H9 (cell line): ENCODE data around the gene ERC2. TPM values are rescaled to one million over a fixed set of nuclear protein-coding genes. Genes with fewer than 3 reads are reported as not detected.

ENCODE experiments used
- DNase-seq: peaks from one replicate; pipeline ENCODE4 v3.0.0-alpha.2; 2017
- H2AFZ ChIP-seq: one replicate; pipeline ENCODE4 v1.6.1; 2013; ENCODE audit warnings: mild to moderate bottlenecking, low read length, control low read depth, moderate library complexity
- H2AK5ac ChIP-seq: 2 replicates; pipeline ENCODE4 v1.6.1; 2013; ENCODE audit warnings: low read length, control low read depth, mixed read lengths; ENCODE audit not compliant: insufficient read length
- H2BK120ac ChIP-seq: one replicate; pipeline ENCODE4 v1.6.1; 2013; ENCODE audit warnings: low read depth, mild to moderate bottlenecking, low read length, control low read depth, inconsistent platforms; ENCODE audit not compliant: poor library complexity, severe bottlenecking
- H2BK12ac ChIP-seq: 2 replicates; pipeline ENCODE4 v1.6.1; 2013; ENCODE audit warnings: low read length, control low read depth, mixed read lengths, low read depth; ENCODE audit not compliant: insufficient read length
- H2BK15ac ChIP-seq: 2 replicates; pipeline ENCODE4 v1.6.1; 2013; ENCODE audit warnings: low read depth, low read length, control low read depth
- H2BK20ac ChIP-seq: one replicate; pipeline ENCODE4 v1.6.1; 2013; ENCODE audit warnings: low read depth, mild to moderate bottlenecking, low read length, control low read depth, inconsistent platforms; ENCODE audit not compliant: poor library complexity, severe bottlenecking
- H2BK5ac ChIP-seq: 2 replicates; pipeline ENCODE4 v1.6.1; 2013; ENCODE audit warnings: low read length, control low read depth, mixed read lengths; ENCODE audit not compliant: insufficient read length
- H3K14ac ChIP-seq: 2 replicates; pipeline ENCODE4 v1.6.1; 2013; ENCODE audit warnings: low read length, control low read depth; ENCODE audit not compliant: insufficient read depth
- H3K18ac ChIP-seq: 2 replicates; pipeline ENCODE4 v1.6.1; 2013; ENCODE audit warnings: low read depth, mild to moderate bottlenecking, mixed read lengths, low read length, control low read depth; ENCODE audit not compliant: insufficient read length
- H3K23ac ChIP-seq: 2 replicates; pipeline ENCODE4 v1.6.1; 2013; ENCODE audit warnings: low read length, control low read depth, mixed read lengths, low read depth; ENCODE audit not compliant: insufficient read length
- H3K23me2 ChIP-seq: 2 replicates; pipeline ENCODE4 v1.6.1; 2013; ENCODE audit warnings: low read depth, mild to moderate bottlenecking, mixed read lengths, low read length, control low read depth; ENCODE audit not compliant: insufficient read length, poor library complexity, severe bottlenecking
- H3K27ac ChIP-seq: 2 replicates; pipeline ENCODE4 v1.5.1; 2013; ENCODE audit warnings: low read length, control low read depth, mixed read lengths, low read depth; ENCODE audit not compliant: insufficient read length
- H3K27me3 ChIP-seq: 2 replicates; pipeline ENCODE4 v1.6.1; 2013; ENCODE audit warnings: low read length, control low read depth, inconsistent platforms; ENCODE audit not compliant: insufficient read depth
- H3K4ac ChIP-seq: 2 replicates; pipeline ENCODE4 v1.6.1; 2013; ENCODE audit warnings: low read depth, mild to moderate bottlenecking, control low read depth, inconsistent platforms, low read length, moderate library complexity
- H3K4me1 ChIP-seq: 2 replicates; pipeline ENCODE4 v1.6.1; 2013; ENCODE audit warnings: low read length, control low read depth, inconsistent platforms; ENCODE audit not compliant: insufficient read depth
- H3K4me2 ChIP-seq: 2 replicates; pipeline ENCODE4 v1.6.1; 2013; ENCODE audit warnings: low read length, control low read depth, mixed read lengths; ENCODE audit not compliant: insufficient read length, insufficient read depth
- H3K56ac ChIP-seq: 2 replicates; pipeline ENCODE4 v1.6.1; 2013; ENCODE audit warnings: low read depth, mild to moderate bottlenecking, mixed read lengths, low read length, control low read depth; ENCODE audit not compliant: insufficient read length
- H3K79me1 ChIP-seq: 2 replicates; pipeline ENCODE4 v1.6.1; 2013; ENCODE audit warnings: low read depth, mild to moderate bottlenecking, moderate library complexity, low read length, control low read depth, inconsistent platforms; ENCODE audit not compliant: insufficient read depth, poor library complexity, severe bottlenecking
- H3K79me2 ChIP-seq: 2 replicates; pipeline ENCODE4 v1.6.1; 2013; ENCODE audit warnings: low read length, control low read depth, inconsistent platforms; ENCODE audit not compliant: insufficient read depth
- H3K9ac ChIP-seq: 2 replicates; pipeline ENCODE4 v1.6.1; 2013; ENCODE audit warnings: low read length, control low read depth, mixed read lengths; ENCODE audit not compliant: insufficient read length; ENCODE audit errors: extremely low read depth
- H3K9me3 ChIP-seq: one replicate; pipeline ENCODE4 v1.6.1; 2013; ENCODE audit warnings: low read depth, low read length, inconsistent platforms; ENCODE audit not compliant: control insufficient read depth
- H3T11ph ChIP-seq: one replicate; pipeline ENCODE4 v1.6.1; 2013; ENCODE audit warnings: mild to moderate bottlenecking, low read length, control low read depth, inconsistent platforms
- H4K20me1 ChIP-seq: one replicate; pipeline ENCODE4 v1.6.1; 2013; ENCODE audit not compliant: control insufficient read depth, insufficient read length, insufficient read depth
- H4K5ac ChIP-seq: 2 replicates; pipeline ENCODE4 v1.6.1; 2013; ENCODE audit warnings: low read depth, mild to moderate bottlenecking, mixed read lengths, low read length, control low read depth; ENCODE audit not compliant: insufficient read length
- H4K8ac ChIP-seq: replicated peaks from 2 replicates; pipeline ENCODE4 v1.6.1; 2013; ENCODE audit warnings: low read length, control low read depth, mixed read lengths, low read depth; ENCODE audit not compliant: insufficient read length
- H4K91ac ChIP-seq: 2 replicates; pipeline ENCODE4 v1.6.1; 2013; ENCODE audit warnings: low read depth, mild to moderate bottlenecking, moderate library complexity, mixed read lengths, low read length, control low read depth; ENCODE audit not compliant: insufficient read length
- H3K27ac Mint-ChIP-seq, 3 experiments: 2 replicates in 2 of 3; 3 replicates in 1 of 3; pipeline ENCODE4 v1.8.0; 2020 to 2021; ENCODE audit warnings: mixed read lengths in 3 of 3, mild to moderate bottlenecking in 1 of 3, moderate library complexity in 1 of 3
- H3K27me3 Mint-ChIP-seq: 2 replicates; pipeline ENCODE4 v1.8.0; 2021; ENCODE audit warnings: low read depth, mild to moderate bottlenecking, moderate library complexity, mixed read lengths
- H3K36me3 Mint-ChIP-seq, 3 experiments: 2 replicates in 2 of 3; 3 replicates in 1 of 3; pipeline ENCODE4 v1.8.0; 2020 to 2021; ENCODE audit warnings: low read depth in 3 of 3, mixed read lengths in 3 of 3; ENCODE audit not compliant: insufficient read depth in 1 of 3
- H3K4me1 Mint-ChIP-seq, 2 experiments: 2 replicates each; pipeline ENCODE4 v1.8.0; 2020; ENCODE audit warnings: mixed read lengths in 2 of 2
- H3K4me3 Mint-ChIP-seq, 2 experiments: 2 replicates in 1 of 2; 3 replicates in 1 of 2; pipeline ENCODE4 v1.8.0; 2020 to 2021; ENCODE audit warnings: mild to moderate bottlenecking in 2 of 2, mixed read lengths in 2 of 2, moderate library complexity in 1 of 2
- H3K9me3 Mint-ChIP-seq, 2 experiments: 2 replicates in 1 of 2; 3 replicates in 1 of 2; pipeline ENCODE4 v1.8.0; 2020; ENCODE audit warnings: mild to moderate bottlenecking in 2 of 2, mixed read lengths in 2 of 2, moderate library complexity in 1 of 2
- WGBS: extraction: QIAGEN DNeasy Blood & Tissue Kit; methylation state at CpG from one replicate; pipeline ENCODE4 v1.1.7; 2013; ENCODE audit warnings: missing lambda C conversion rate, low lambda C conversion rate, mixed read lengths; ENCODE audit not compliant: insufficient read length; ENCODE audit errors: extremely low coverage; 5-methylcytosine and 5-hydroxymethylcytosine counted together
- total RNA-seq: library from RNA; stranded (reverse); gene quantifications from 2 replicates; pipeline ENCODE4 v1.2.1, GENCODE V29; 2021
- TF ChIP-seq, protein P1 (sequence below): fragments of 200-600 bp; sonication (generic); conservative IDR thresholded peaks from 3 replicates; pipeline ENCODE4 v1.8.0; 2021; ENCODE audit warnings: antibody characterized with exemption, mild to moderate bottlenecking

The ERC2 gene
- total RNA-seq, 1 experiment from 2014 or later: 15.4 TPM

DNA sequence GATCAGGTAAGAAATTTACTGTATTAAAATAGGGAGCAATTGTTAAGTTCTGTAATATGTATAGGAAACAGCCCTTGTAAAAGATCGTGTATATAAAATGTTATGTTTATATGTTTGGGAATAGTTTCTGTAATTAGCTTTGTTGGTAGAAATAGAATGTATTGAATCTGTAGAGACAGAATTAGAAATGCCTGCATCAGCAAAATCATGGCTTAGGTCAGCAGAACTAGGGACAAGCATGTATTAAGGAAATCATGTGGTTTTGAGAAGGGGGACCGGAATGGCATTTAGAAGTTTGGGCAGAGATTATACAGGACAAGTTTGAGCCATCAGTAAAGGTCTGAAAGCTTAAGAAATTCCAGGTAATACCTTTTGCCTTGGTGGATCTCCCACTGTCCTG is 177.9 kb downstream of the ERC2 start:
- Histone ChIP-seq H3K9ac (no peak overlapping the region), H4K20me1 (no peaks in the 10 kb centered on the region), H2BK120ac (no peak overlapping the region), H4K91ac (no peak overlapping the region), H3K4me1 (peaks cover 5% of the 10 kb centered on the region; the same call in 1 of the 2 replicates), H3K4me2 (no peak overlapping the region), H3K79me2 (no peaks in the 10 kb centered on the region), H2AK5ac (no peak overlapping the region), H3K23ac (no peak overlapping the region), H3K79me1 (no peaks in the 10 kb centered on the region), H2AFZ (no peak overlapping the region), H2BK12ac (no peak overlapping the region), H2BK5ac (no peak overlapping the region), H3K18ac (no peak overlapping the region), H3K23me2 (no peaks in the 10 kb centered on the region), H3T11ph (no peak overlapping the region), H3K27ac (no peak overlapping the region), H3K27me3 (no peaks in the 10 kb centered on the region), H4K8ac (no peak overlapping the region), H3K56ac (no peak overlapping the region), H3K14ac (no peak overlapping the region), H3K9me3 (no peaks in the 10 kb centered on the region), H2BK20ac (no peak overlapping the region), H3K4ac (no peak overlapping the region), H2BK15ac (no peak overlapping the region), H4K5ac (no peak overlapping the region)
- Mint-ChIP-seq H3K4me3 (no peak overlapping the region), H3K27ac (no peak overlapping the region), H3K9me3 (no peaks in the 10 kb centered on the region), H3K4me1 (peaks cover 56 to 57% of the 10 kb centered on the region in 2 experiments), H3K36me3 (peaks cover 7 to 13% (median 9%) of the 10 kb centered on the region in 3 experiments; a peak in 6 of 7 replicates), H3K27me3 (no peaks in the 10 kb centered on the region)
- DNase-seq: no peak
- WGBS: 100% methylated on average over 1 of the region's 2 CpGs
- TF ChIP-seq, protein P1, sequence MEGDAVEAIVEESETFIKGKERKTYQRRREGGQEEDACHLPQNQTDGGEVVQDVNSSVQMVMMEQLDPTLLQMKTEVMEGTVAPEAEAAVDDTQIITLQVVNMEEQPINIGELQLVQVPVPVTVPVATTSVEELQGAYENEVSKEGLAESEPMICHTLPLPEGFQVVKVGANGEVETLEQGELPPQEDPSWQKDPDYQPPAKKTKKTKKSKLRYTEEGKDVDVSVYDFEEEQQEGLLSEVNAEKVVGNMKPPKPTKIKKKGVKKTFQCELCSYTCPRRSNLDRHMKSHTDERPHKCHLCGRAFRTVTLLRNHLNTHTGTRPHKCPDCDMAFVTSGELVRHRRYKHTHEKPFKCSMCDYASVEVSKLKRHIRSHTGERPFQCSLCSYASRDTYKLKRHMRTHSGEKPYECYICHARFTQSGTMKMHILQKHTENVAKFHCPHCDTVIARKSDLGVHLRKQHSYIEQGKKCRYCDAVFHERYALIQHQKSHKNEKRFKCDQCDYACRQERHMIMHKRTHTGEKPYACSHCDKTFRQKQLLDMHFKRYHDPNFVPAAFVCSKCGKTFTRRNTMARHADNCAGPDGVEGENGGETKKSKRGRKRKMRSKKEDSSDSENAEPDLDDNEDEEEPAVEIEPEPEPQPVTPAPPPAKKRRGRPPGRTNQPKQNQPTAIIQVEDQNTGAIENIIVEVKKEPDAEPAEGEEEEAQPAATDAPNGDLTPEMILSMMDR: no peak
